Measurements from ENCODE around the gene OR2M7.
"Not testable (repeated sequence)": the region's sequence is repeated elsewhere in the genome, so short reads cannot be mapped to it uniquely, and the experiment has no call there.

OR2M7 gene

GRCh38 chr1:248348475-248348874 lies 24.1 kb upstream of the OR2M7 start, which contains the start of gene OR14C36:
TSS of gene OR14C36 (plus strand) at chr1:248348775. CDS start at chr1:248348775, 0 bp downstream.
- TF ChIP-seq CTCF (IDR thresholded peaks at IDR 0.05; ENCODE audit: insufficient read depth, low read depth, low read length, missing control alignments): no peak

GRCh38 chr1:248343451-248343850 lies 19.1 kb upstream of the OR2M7 start:
- no peak for TF ChIP-seq CTCF (IDR thresholded peaks at IDR 0.05; ENCODE audit: insufficient read depth, low read depth, low read length, missing control alignments)
- H3K4me3 ChIP-seq (ENCODE audit: low read depth, low read length): no peak overlapping the region
- no peak for DNase-seq (ENCODE audit: low read depth)

More at GRCh38 chr1:248348475-248348874, 24.1 kb upstream of the OR2M7 start, which contains the start of gene OR14C36:
- H3K4me3 ChIP-seq (ENCODE audit: low read depth, low read length): no peak within 1 kb of the TSS
- DNase-seq (ENCODE audit: low read depth): no peak

GRCh38 chr1:248316796-248317195 lies 7.6 kb downstream of the OR2M7 start:
- TF ChIP-seq CTCF (IDR thresholded peaks at IDR 0.05; ENCODE audit: insufficient read depth, low read depth, low read length, missing control alignments): no peak
- no peak for DNase-seq (ENCODE audit: low read depth)
- no peak overlapping the region for H3K4me3 ChIP-seq (ENCODE audit: low read depth, low read length)

DNA sequence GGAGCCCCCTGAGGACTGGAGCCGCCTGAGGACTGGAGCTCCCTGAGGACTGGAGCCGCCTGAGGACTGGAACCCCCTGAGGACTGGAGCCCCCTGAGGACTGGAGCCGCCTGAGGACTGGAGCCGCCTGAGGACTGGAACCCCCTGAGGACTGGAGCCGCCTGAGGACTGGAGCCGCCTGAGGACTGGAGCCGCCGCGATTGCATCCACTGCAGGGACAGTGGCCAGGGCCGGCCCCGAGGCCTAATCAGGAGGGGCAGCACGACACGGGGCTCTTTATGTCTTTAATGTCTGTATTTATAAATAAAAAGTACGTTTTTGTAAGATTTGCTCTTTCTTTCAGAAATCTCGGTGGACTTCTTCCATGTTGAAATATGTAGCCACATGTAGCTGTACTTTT lies 17.6 kb downstream of the OR2M7 start:
- DNase-seq (ENCODE audit: low read depth); H3K4me3 ChIP-seq (ENCODE audit: low read depth, low read length): not testable (repeated sequence)

GRCh38 chr1:248306103-248306502 lies 18.3 kb downstream of the OR2M7 start:
- no peak for TF ChIP-seq CTCF (IDR thresholded peaks at IDR 0.05; ENCODE audit: insufficient read depth, low read depth, low read length, missing control alignments)
- H3K4me3 ChIP-seq (ENCODE audit: low read depth, low read length): no peak overlapping the region
- no peak for DNase-seq (ENCODE audit: low read depth)

- not testable (repeated sequence) for DNase-seq (ENCODE audit: low read depth); H3K4me3 ChIP-seq (ENCODE audit: low read depth, low read length)
These were observed 18.7 kb downstream of the OR2M7 start for GRCh38 chr1:248305672-248306071.

DNA sequence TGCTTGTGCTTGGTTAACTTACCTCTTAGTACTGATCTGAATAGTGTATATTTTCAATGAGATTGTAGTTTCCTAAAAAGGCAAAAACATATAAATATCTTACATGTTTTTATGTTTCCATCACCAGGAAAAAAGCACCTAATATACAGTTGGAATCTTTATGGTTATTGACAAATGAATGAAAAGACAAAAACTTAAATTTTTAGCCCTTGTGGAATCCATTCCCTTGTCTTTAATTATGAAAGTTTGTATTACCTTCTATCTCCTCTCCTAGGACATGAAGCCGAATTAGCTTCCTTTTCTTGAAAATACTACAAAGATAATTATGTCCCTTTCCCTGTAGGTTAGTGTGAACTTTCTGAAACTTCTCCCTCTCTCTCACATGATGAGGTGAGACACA lies 21.0 kb downstream of the OR2M7 start, which contains the start of gene OR2T12:
OR2T12 (minus strand) TSS at position 101 of the 400 bp plus-strand sequence. CDS start 7,846 bp downstream, outside the sequence.
- no peak for DNase-seq (ENCODE audit: low read depth)
- no peak within 1 kb of the TSS for H3K4me3 ChIP-seq (ENCODE audit: low read depth, low read length)
- no peak for TF ChIP-seq CTCF (IDR thresholded peaks at IDR 0.05; ENCODE audit: insufficient read depth, low read depth, low read length, missing control alignments)

- no peak overlapping the region for H3K4me3 ChIP-seq (ENCODE audit: low read depth, low read length)
- DNase-seq (ENCODE audit: low read depth): no peak
- TF ChIP-seq CTCF (IDR thresholded peaks at IDR 0.05; ENCODE audit: insufficient read depth, low read depth, low read length, missing control alignments): no peak
These were observed 36.0 kb downstream of the OR2M7 start for GRCh38 chr1:248288391-248288790.

All from GM12865 (cell line).